ENCODE measurements around the gene KIF12. TPM values are rescaled to one million over a fixed set of nuclear protein-coding genes. Genes with fewer than 3 reads are reported as not detected.

The KIF12 gene
- total and polyA plus RNA-seq, 4 donors = 0.38 to 8.4 TPM; not detected in 2

- intact Hi-C loops (cut with DNase I) = no loop called here
- no peaks in the 10 kb centered on the region for H3K36me3 ChIP-seq (ENCODE audit: control insufficient read depth in 1 of 2, insufficient read depth in 2 of 2, low read length in 1 of 2)
- DNase-seq = no peak
These were observed 33.8 kb downstream of the KIF12 start for GRCh38 chr9:114065304-114065703.

GRCh38 chr9:114061830-114062474, 37.1 kb downstream of the KIF12 start:
- Histone ChIP-seq H3K27ac (ENCODE audit: low read depth in 1 of 2, low read length in 2 of 2) (no peak overlapping the region), H3K4me3 (ENCODE audit: low read length in 2 of 2) (no peak overlapping the region), H3K4me1 (ENCODE audit: control insufficient read depth in 1 of 2, insufficient read depth in 2 of 2, low read length in 2 of 2) (peaks cover 0 to 3% of the 10 kb centered on the region in 2 donors), H3K9me3 (ENCODE audit: control insufficient read depth, low read length) (no peaks in the 10 kb centered on the region), H3K36me3 (ENCODE audit: control insufficient read depth in 1 of 2, insufficient read depth in 2 of 2, low read length in 1 of 2) (no peaks in the 10 kb centered on the region), H3K27me3 (ENCODE audit: control insufficient read depth in 1 of 2, insufficient read depth in 2 of 2, low read length in 1 of 2) (no peaks in the 10 kb centered on the region)
- WGBS, 2 donors = 89 to 92% methylated on average over 4 of the region's 4 CpGs
- ATAC-seq (ENCODE audit: low FRiP score) = no peak
- peak in 1 of 2 donors; percentile 32 for DNase-seq
- intact Hi-C loops (cut with DNase I) = no loop called here

More at GRCh38 chr9:114065304-114065703, 33.8 kb downstream of the KIF12 start:
- H3K27me3 ChIP-seq (ENCODE audit: control insufficient read depth in 1 of 2, insufficient read depth in 2 of 2, low read length in 1 of 2) = no peaks in the 10 kb centered on the region
- no peak overlapping the region for H3K27ac ChIP-seq (ENCODE audit: low read depth in 1 of 2, low read length in 2 of 2)
- no peak for ATAC-seq (ENCODE audit: low FRiP score)
- H3K4me3 ChIP-seq (ENCODE audit: low read length in 2 of 2) = no peak overlapping the region
- WGBS, 2 donors = 89 to 93% methylated on average over 8 of the region's 8 CpGs
- no peaks in the 10 kb centered on the region for H3K9me3 ChIP-seq (ENCODE audit: control insufficient read depth, low read length)
- H3K4me1 ChIP-seq (ENCODE audit: control insufficient read depth in 1 of 2, insufficient read depth in 2 of 2, low read length in 2 of 2) = no peaks in the 10 kb centered on the region

- no peak overlapping the region for H3K27ac ChIP-seq (ENCODE audit: low read depth in 1 of 2, low read length in 2 of 2)
- no peaks in the 10 kb centered on the region for H3K36me3 ChIP-seq (ENCODE audit: control insufficient read depth in 1 of 2, insufficient read depth in 2 of 2, low read length in 1 of 2)
- intact Hi-C loops (cut with DNase I) = no loop called here
- ATAC-seq (ENCODE audit: low FRiP score) (no peak), DNase-seq (peak in 1 of 2 donors; percentile 51)
- H3K4me1 ChIP-seq (ENCODE audit: control insufficient read depth in 1 of 2, insufficient read depth in 2 of 2, low read length in 2 of 2) = peaks cover 0 to 3% of the 10 kb centered on the region in 2 donors
- no peaks in the 10 kb centered on the region for H3K9me3 ChIP-seq (ENCODE audit: control insufficient read depth, low read length)
- 97% methylated on average over 12 of the region's 12 CpGs for WGBS, 2 donors
- H3K27me3 ChIP-seq (ENCODE audit: control insufficient read depth in 1 of 2, insufficient read depth in 2 of 2, low read length in 1 of 2) = no peaks in the 10 kb centered on the region
- H3K4me3 ChIP-seq (ENCODE audit: low read length in 2 of 2) = no peak overlapping the region
These were observed 37.8 kb downstream of the KIF12 start for GRCh38 chr9:114061292-114061691.

- Histone ChIP-seq H3K9me3 (ENCODE audit: control insufficient read depth, low read length) (no peaks in the 10 kb centered on the region), H3K36me3 (ENCODE audit: control insufficient read depth in 1 of 2, insufficient read depth in 2 of 2, low read length in 1 of 2) (no peaks in the 10 kb centered on the region), H3K27me3 (ENCODE audit: control insufficient read depth in 1 of 2, insufficient read depth in 2 of 2, low read length in 1 of 2) (no peaks in the 10 kb centered on the region), H3K27ac (ENCODE audit: low read depth in 1 of 2, low read length in 2 of 2) (no peak overlapping the region), H3K4me3 (ENCODE audit: low read length in 2 of 2) (no peak overlapping the region), H3K4me1 (ENCODE audit: control insufficient read depth in 1 of 2, insufficient read depth in 2 of 2, low read length in 2 of 2) (peaks cover 0 to 3% of the 10 kb centered on the region in 2 donors)
- 88 to 94% methylated on average over 9 of the region's 9 CpGs for WGBS, 2 donors
- intact Hi-C loops (cut with DNase I) = no loop called here
- DNase-seq (peak in 1 of 2 donors; percentile 67), ATAC-seq (ENCODE audit: low FRiP score) (no peak)
These were observed 38.4 kb downstream of the KIF12 start for GRCh38 chr9:114060711-114061110.

- DNase-seq = peak in 1 of 2 donors; percentile 43
- no peak for ATAC-seq (ENCODE audit: low FRiP score)
- WGBS, 2 donors = 86 to 92% methylated on average over 8 of the region's 8 CpGs
These were observed 39.0 kb downstream of the KIF12 start for GRCh38 chr9:114060070-114060469.

GRCh38 chr9:114059047-114059803, 39.9 kb downstream of the KIF12 start:
- no peak overlapping the region for H3K4me3 ChIP-seq (ENCODE audit: low read length in 2 of 2)
- intact Hi-C loops (cut with DNase I) = no loop called here
- no peaks in the 10 kb centered on the region for H3K9me3 ChIP-seq (ENCODE audit: control insufficient read depth, low read length)
- ATAC-seq (ENCODE audit: low FRiP score) (peak; percentile 69), DNase-seq (peak; percentile 74 to 82)
- no peaks in the 10 kb centered on the region for H3K36me3 ChIP-seq (ENCODE audit: control insufficient read depth in 1 of 2, insufficient read depth in 2 of 2, low read length in 1 of 2)
- no peaks in the 10 kb centered on the region for H3K27me3 ChIP-seq (ENCODE audit: control insufficient read depth in 1 of 2, insufficient read depth in 2 of 2, low read length in 1 of 2)
- WGBS, 2 donors = 4 to 20% methylated on average over 8 of the region's 8 CpGs
- peak overlapping the region; percentile 47 to 58 for H3K27ac ChIP-seq (ENCODE audit: low read depth in 1 of 2, low read length in 2 of 2)
- peaks cover 0 to 3% of the 10 kb centered on the region in 2 donors for H3K4me1 ChIP-seq (ENCODE audit: control insufficient read depth in 1 of 2, insufficient read depth in 2 of 2, low read length in 2 of 2)

More at GRCh38 chr9:114060070-114060469, 39.0 kb downstream of the KIF12 start:
- H3K27me3 ChIP-seq (ENCODE audit: control insufficient read depth in 1 of 2, insufficient read depth in 2 of 2, low read length in 1 of 2) = no peaks in the 10 kb centered on the region
- no peaks in the 10 kb centered on the region for H3K36me3 ChIP-seq (ENCODE audit: control insufficient read depth in 1 of 2, insufficient read depth in 2 of 2, low read length in 1 of 2)
- intact Hi-C loops (cut with DNase I) = no loop called here
- H3K4me1 ChIP-seq (ENCODE audit: control insufficient read depth in 1 of 2, insufficient read depth in 2 of 2, low read length in 2 of 2) = peaks cover 0 to 3% of the 10 kb centered on the region in 2 donors
- H3K27ac ChIP-seq (ENCODE audit: low read depth in 1 of 2, low read length in 2 of 2) = peak overlapping the region in 1 of 2 donors; percentile 58
- H3K9me3 ChIP-seq (ENCODE audit: control insufficient read depth, low read length) = no peaks in the 10 kb centered on the region
- no peak overlapping the region for H3K4me3 ChIP-seq (ENCODE audit: low read length in 2 of 2)

GRCh38 chr9:114058688-114059046, 40.4 kb downstream of the KIF12 start:
- Histone ChIP-seq H3K9me3 (ENCODE audit: control insufficient read depth, low read length) (no peaks in the 10 kb centered on the region), H3K4me1 (ENCODE audit: control insufficient read depth in 1 of 2, insufficient read depth in 2 of 2, low read length in 2 of 2) (peaks cover 0 to 3% of the 10 kb centered on the region in 2 donors), H3K36me3 (ENCODE audit: control insufficient read depth in 1 of 2, insufficient read depth in 2 of 2, low read length in 1 of 2) (no peaks in the 10 kb centered on the region), H3K4me3 (ENCODE audit: low read length in 2 of 2) (no peak overlapping the region), H3K27ac (ENCODE audit: low read depth in 1 of 2, low read length in 2 of 2) (peak overlapping the region; percentile 47 to 58), H3K27me3 (ENCODE audit: control insufficient read depth in 1 of 2, insufficient read depth in 2 of 2, low read length in 1 of 2) (no peaks in the 10 kb centered on the region)
- 77 to 85% methylated on average over 4 of the region's 4 CpGs for WGBS, 2 donors
- DNase-seq (peak in 1 of 2 donors; percentile 63), ATAC-seq (ENCODE audit: low FRiP score) (no peak)
- intact Hi-C loops (cut with DNase I) = no loop called here

- WGBS, 2 donors = 79 to 89% methylated on average over 7 of the region's 7 CpGs
- DNase-seq (peak in 1 of 2 donors; percentile 59), ATAC-seq (ENCODE audit: low FRiP score) (no peak)
- Histone ChIP-seq H3K27ac (ENCODE audit: low read depth in 1 of 2, low read length in 2 of 2) (no peak overlapping the region), H3K27me3 (ENCODE audit: control insufficient read depth in 1 of 2, insufficient read depth in 2 of 2, low read length in 1 of 2) (no peaks in the 10 kb centered on the region), H3K36me3 (ENCODE audit: control insufficient read depth in 1 of 2, insufficient read depth in 2 of 2, low read length in 1 of 2) (no peaks in the 10 kb centered on the region), H3K4me3 (ENCODE audit: low read length in 2 of 2) (no peak overlapping the region), H3K9me3 (ENCODE audit: control insufficient read depth, low read length) (no peaks in the 10 kb centered on the region), H3K4me1 (ENCODE audit: control insufficient read depth in 1 of 2, insufficient read depth in 2 of 2, low read length in 2 of 2) (peaks cover 0 to 3% of the 10 kb centered on the region in 2 donors)
- intact Hi-C loops (cut with DNase I) = no loop called here
These were observed 41.8 kb downstream of the KIF12 start for GRCh38 chr9:114057161-114057885.
